WTC11 (cell line): Measurements from ENCODE around the gene MMP24OS.

Experiments used
- CTCF ChIP-seq: fragments of 200-600 bp; IDR thresholded peaks from 2 replicates; pipeline ENCODE4 v1.8.0; 2022; ENCODE audit warnings: antibody characterized with exemption
- MAX ChIP-seq: sonication (generic); formaldehyde crosslinking; IDR thresholded peaks from 2 replicates; pipeline ENCODE4 v1.8.0; 2022; ENCODE audit warnings: mild to moderate bottlenecking, missing genetic modification reagents
- PRDM15 ChIP-seq: sonication (generic); formaldehyde crosslinking; IDR thresholded peaks from 2 replicates; pipeline ENCODE4 v1.8.0; 2022; ENCODE audit warnings: missing genetic modification reagents
- SP1 ChIP-seq: sonication (generic); formaldehyde crosslinking; conservative IDR thresholded peaks from 2 replicates; pipeline ENCODE4 v1.8.1; 2022; ENCODE audit warnings: missing genetic modification reagents
- TCF7 ChIP-seq: sonication (generic); formaldehyde crosslinking; IDR thresholded peaks from 2 replicates; pipeline ENCODE4 v1.8.0; 2022; ENCODE audit warnings: mild to moderate bottlenecking, low read depth, missing genetic modification reagents, moderate library complexity
- TEAD4 ChIP-seq: sonication (generic); formaldehyde crosslinking; IDR thresholded peaks from 2 replicates; pipeline ENCODE4 v1.8.0; 2022; ENCODE audit warnings: mild to moderate bottlenecking, missing genetic modification reagents

- TF ChIP-seq TCF7 = no peak
- TF ChIP-seq CTCF = no peak
- no peak for TF ChIP-seq TEAD4 (CRISPR knock-in tag)
- TF ChIP-seq PRDM15 (CRISPR knock-in tag) = no peak
- TF ChIP-seq SP1 = no peak
- TF ChIP-seq MAX (CRISPR knock-in tag) = no peak
These were observed 13.0 kb upstream of the MMP24OS start for GRCh38 chr20:35290887-35291417.
